Neural cell (in vitro differentiated cells): ENCODE data around the gene LRRN3. TPM values are rescaled to one million over a fixed set of nuclear protein-coding genes. Genes with fewer than 3 reads are reported as not detected.

Experiments
- H2AFZ ChIP-seq: fragments of 200-600, 300-800 bp; sonication (generic), shearing (Covaris generic); 2 replicates; pipeline ENCODE4 v1.6.0; 2014; ENCODE audit warnings: low read depth, mild to moderate bottlenecking, antibody characterized with exemption, low read length, moderate library complexity
- H3F3A ChIP-seq: fragments of 200-600 bp; shearing (Covaris generic); 2 replicates; pipeline ENCODE4 v1.6.1; 2016; ENCODE audit warnings: mild to moderate bottlenecking, moderate library complexity, mixed read lengths, antibody characterized with exemption, low read length; ENCODE audit not compliant: insufficient read depth, poor library complexity, severe bottlenecking
- H3K27ac ChIP-seq: fragments of 200-600, 300-800 bp; sonication (generic), shearing (Covaris generic); 2 replicates; pipeline ENCODE4 v1.5.1; 2014; ENCODE audit warnings: mild to moderate bottlenecking, low read length, moderate library complexity
- H3K27me3 ChIP-seq: fragments of 300-800, 200-600 bp; sonication (generic), shearing (Covaris generic); 2 replicates; pipeline ENCODE4 v1.6.0; 2014; ENCODE audit warnings: mild to moderate bottlenecking, low read depth, low read length, moderate library complexity; ENCODE audit not compliant: insufficient read depth
- H3K36me3 ChIP-seq: fragments of 300-800, 200-600 bp; sonication (generic), shearing (Covaris generic); 2 replicates; pipeline ENCODE4 v1.5.1; 2014; ENCODE audit warnings: mild to moderate bottlenecking, antibody characterized with exemption, low read length, moderate library complexity; ENCODE audit not compliant: insufficient read depth
- H3K4me2 ChIP-seq: fragments of 300-800, 200-600 bp; sonication (generic), shearing (Covaris generic); 2 replicates; pipeline ENCODE4 v1.6.0; 2014; ENCODE audit warnings: mild to moderate bottlenecking, low read length
- H3K4me3 ChIP-seq: fragments of 300-800, 200-600 bp; sonication (generic), shearing (Covaris generic); 2 replicates; pipeline ENCODE4 v1.5.1; 2014; ENCODE audit warnings: mild to moderate bottlenecking, low read length, moderate library complexity
- H3K79me2 ChIP-seq: fragments of 200-600 bp; shearing (Covaris generic); replicated peaks from 2 replicates; pipeline ENCODE4 v1.6.0; 2014; ENCODE audit warnings: mild to moderate bottlenecking, low read length, moderate library complexity; ENCODE audit not compliant: insufficient read depth
- H3K9ac ChIP-seq: fragments of 300-800, 200-600 bp; sonication (generic), shearing (Covaris generic); 2 replicates; pipeline ENCODE4 v1.6.1; 2016; ENCODE audit warnings: mild to moderate bottlenecking, low read length, mixed read lengths
- H3K9me2 ChIP-seq: fragments of 200-600 bp; shearing (Covaris generic); 2 replicates; pipeline ENCODE4 v1.6.1; 2016; ENCODE audit warnings: mild to moderate bottlenecking, low read length, mixed read lengths; ENCODE audit not compliant: insufficient read depth
- H3K9me3 ChIP-seq: fragments of 200-600, 300-800 bp; sonication (generic), shearing (Covaris generic); 2 replicates; pipeline ENCODE4 v1.6.1; 2016; ENCODE audit warnings: mild to moderate bottlenecking, mixed run types, low read length, moderate library complexity, mixed read lengths
- H4K20me1 ChIP-seq: fragments of 200-600 bp; shearing (Covaris generic); 2 replicates; pipeline ENCODE4 v1.6.1; 2016; ENCODE audit warnings: mild to moderate bottlenecking, mixed run types; ENCODE audit not compliant: insufficient read depth
- EP300 ChIP-seq: fragments of 450-650 bp; conservative IDR thresholded peaks from 2 replicates; pipeline ENCODE4 v1.6.1; 2014; ENCODE audit warnings: antibody characterized with exemption, mild to moderate bottlenecking, moderate library complexity; ENCODE audit not compliant: poor library complexity, severe bottlenecking
- EZH2 ChIP-seq: fragments of 200-600, 300-800 bp; shearing (Covaris generic), sonication (generic); IDR thresholded peaks from 2 replicates; pipeline ENCODE4 v1.6.1; 2014; ENCODE audit warnings: antibody characterized with exemption, low read length, borderline replicate concordance, mild to moderate bottlenecking; ENCODE audit not compliant: insufficient read depth, poor library complexity, severe bottlenecking
- MXI1 ChIP-seq: fragments of 450-650 bp; conservative IDR thresholded peaks from 2 replicates; pipeline ENCODE4 v1.6.1; 2014; ENCODE audit warnings: antibody characterized with exemption, mild to moderate bottlenecking; ENCODE audit not compliant: poor library complexity, severe bottlenecking
- POLR2AphosphoS5 ChIP-seq: IDR thresholded peaks from 2 replicates; pipeline ENCODE4 v1.6.1; 2012
- RAD21 ChIP-seq: fragments of 450-650 bp; conservative IDR thresholded peaks from 2 replicates; pipeline ENCODE4 v1.6.1; 2014; ENCODE audit warnings: antibody characterized with exemption, mild to moderate bottlenecking, moderate library complexity
- REST ChIP-seq: IDR thresholded peaks from 2 replicates; pipeline ENCODE4 v1.6.1; 2012; ENCODE audit warnings: borderline replicate concordance
- SMC3 ChIP-seq: fragments of 450-650 bp; conservative IDR thresholded peaks from 2 replicates; pipeline ENCODE4 v1.6.1; 2014; ENCODE audit warnings: antibody characterized with exemption, mild to moderate bottlenecking, moderate library complexity; ENCODE audit not compliant: poor library complexity
- TAF1 ChIP-seq: IDR thresholded peaks from 2 replicates; pipeline ENCODE4 v1.6.1; 2012; ENCODE audit warnings: low read depth
- polyA plus RNA-seq: library from polyadenylated mRNA; depleted of rRNA; stranded (reverse); fragments of >200 nt; gene quantifications from 2 replicates; pipeline ENCODE4 v1.2.3, GENCODE V29; 2014
- TF ChIP-seq, protein P1 (sequence below): fragments of 450-650 bp; IDR thresholded peaks from 2 replicates; pipeline ENCODE4 v1.5.1; 2014; ENCODE audit warnings: antibody characterized with exemption, mild to moderate bottlenecking, moderate library complexity; ENCODE audit not compliant: poor library complexity, severe bottlenecking

Gene LRRN3
- polyA plus RNA-seq, 1 donor from 2014 or later, result 138 TPM

- Histone ChIP-seq H3K79me2 (no peaks in the 10 kb centered on the region), H3F3A (no peaks in the 10 kb centered on the region), H4K20me1 (no peaks in the 10 kb centered on the region), H3K9me2 (no peaks in the 10 kb centered on the region), H3K4me2 (no peak overlapping the region), H3K27me3 (no peaks in the 10 kb centered on the region), H3K9ac (no peak overlapping the region), H3K27ac (no peak overlapping the region), H3K9me3 (no peaks in the 10 kb centered on the region), H3K36me3 (no peaks in the 10 kb centered on the region), H2AFZ (no peak overlapping the region), H3K4me3 (no peak overlapping the region)
- no peak for TF ChIP-seq MXI1
- TF ChIP-seq RAD21, result no peak
- no peak for TF ChIP-seq TAF1
- TF ChIP-seq REST, result no peak
- no peak for TF ChIP-seq EZH2
- TF ChIP-seq, protein P1, sequence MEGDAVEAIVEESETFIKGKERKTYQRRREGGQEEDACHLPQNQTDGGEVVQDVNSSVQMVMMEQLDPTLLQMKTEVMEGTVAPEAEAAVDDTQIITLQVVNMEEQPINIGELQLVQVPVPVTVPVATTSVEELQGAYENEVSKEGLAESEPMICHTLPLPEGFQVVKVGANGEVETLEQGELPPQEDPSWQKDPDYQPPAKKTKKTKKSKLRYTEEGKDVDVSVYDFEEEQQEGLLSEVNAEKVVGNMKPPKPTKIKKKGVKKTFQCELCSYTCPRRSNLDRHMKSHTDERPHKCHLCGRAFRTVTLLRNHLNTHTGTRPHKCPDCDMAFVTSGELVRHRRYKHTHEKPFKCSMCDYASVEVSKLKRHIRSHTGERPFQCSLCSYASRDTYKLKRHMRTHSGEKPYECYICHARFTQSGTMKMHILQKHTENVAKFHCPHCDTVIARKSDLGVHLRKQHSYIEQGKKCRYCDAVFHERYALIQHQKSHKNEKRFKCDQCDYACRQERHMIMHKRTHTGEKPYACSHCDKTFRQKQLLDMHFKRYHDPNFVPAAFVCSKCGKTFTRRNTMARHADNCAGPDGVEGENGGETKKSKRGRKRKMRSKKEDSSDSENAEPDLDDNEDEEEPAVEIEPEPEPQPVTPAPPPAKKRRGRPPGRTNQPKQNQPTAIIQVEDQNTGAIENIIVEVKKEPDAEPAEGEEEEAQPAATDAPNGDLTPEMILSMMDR, result no peak
- TF ChIP-seq POLR2AphosphoS5, result no peak
- no peak for TF ChIP-seq SMC3
- TF ChIP-seq EP300, result no peak
These were observed 15.4 kb upstream of the LRRN3 start for GRCh38 chr7:111075498-111075897.

GRCh38 chr7:111076205-111076604, 14.7 kb upstream of the LRRN3 start:
- Histone ChIP-seq H3K36me3 (no peaks in the 10 kb centered on the region), H3K4me2 (no peak overlapping the region)
- no peak for TF ChIP-seq SMC3
- no peak for TF ChIP-seq REST
- TF ChIP-seq, protein P1, result no peak
- no peak for TF ChIP-seq MXI1
- TF ChIP-seq EZH2, result no peak
- TF ChIP-seq EP300, result no peak
- no peak for TF ChIP-seq RAD21
- TF ChIP-seq POLR2AphosphoS5, result no peak
- no peak for TF ChIP-seq TAF1

More at GRCh38 chr7:111076205-111076604, 14.7 kb upstream of the LRRN3 start:
- no peaks in the 10 kb centered on the region for H3K79me2 ChIP-seq
- no peaks in the 10 kb centered on the region for H3K9me3 ChIP-seq
- H3F3A ChIP-seq, result no peaks in the 10 kb centered on the region
- no peak overlapping the region for H3K4me3 ChIP-seq
- H2AFZ ChIP-seq, result no peak overlapping the region
- H3K27ac ChIP-seq, result no peak overlapping the region
- H4K20me1 ChIP-seq, result no peaks in the 10 kb centered on the region
- no peaks in the 10 kb centered on the region for H3K9me2 ChIP-seq
- H3K27me3 ChIP-seq, result no peaks in the 10 kb centered on the region
- H3K9ac ChIP-seq, result no peak overlapping the region
